SJCRH30 (cell line): ENCODE data around the gene UBXN6. TPM values are rescaled to one million over a fixed set of nuclear protein-coding genes. Genes with fewer than 3 reads are reported as not detected.

Experiments used
- DNase-seq, 2 experiments: peaks; one replicate each; pipeline ENCODE4 v3.0.0-alpha.2; 2015 to 2020
- H3K27ac ChIP-seq: fragments of 250-450 bp; sonication (Bioruptor Pico); 2 replicates; pipeline ENCODE4 v1.5.1; 2020; ENCODE audit warnings: mild to moderate bottlenecking, moderate library complexity
- H3K27me3 ChIP-seq: fragments of 250-450 bp; sonication (Bioruptor Pico); 2 replicates; pipeline ENCODE4 v1.5.1; 2020; ENCODE audit warnings: mild to moderate bottlenecking, moderate library complexity
- H3K36me3 ChIP-seq: fragments of 250-450 bp; sonication (Bioruptor Pico); 2 replicates; pipeline ENCODE4 v1.5.1; 2020; ENCODE audit warnings: mild to moderate bottlenecking, moderate library complexity
- H3K4me1 ChIP-seq: fragments of 250-450 bp; sonication (Bioruptor Pico); 2 replicates; pipeline ENCODE4 v1.5.1; 2020; ENCODE audit warnings: mild to moderate bottlenecking, moderate library complexity
- H3K4me3 ChIP-seq: fragments of 250-450 bp; sonication (Bioruptor Pico); 2 replicates; pipeline ENCODE4 v1.5.1; 2020; ENCODE audit warnings: mild to moderate bottlenecking, moderate library complexity
- H3K9me3 ChIP-seq: fragments of 250-450 bp; sonication (Bioruptor Pico); replicated peaks from 2 replicates; pipeline ENCODE4 v1.5.1; 2020; ENCODE audit warnings: mild to moderate bottlenecking, moderate library complexity
- total RNA-seq: library from RNA; depleted of rRNA; stranded (reverse); fragments of >200 nt; shearing (Covaris generic); gene quantifications from 2 replicates; pipeline ENCODE4 v1.2.3, GENCODE V29; 2014

Gene UBXN6
- total RNA-seq, 1 experiment from 2014 or later, result 37.9 TPM

DNA sequence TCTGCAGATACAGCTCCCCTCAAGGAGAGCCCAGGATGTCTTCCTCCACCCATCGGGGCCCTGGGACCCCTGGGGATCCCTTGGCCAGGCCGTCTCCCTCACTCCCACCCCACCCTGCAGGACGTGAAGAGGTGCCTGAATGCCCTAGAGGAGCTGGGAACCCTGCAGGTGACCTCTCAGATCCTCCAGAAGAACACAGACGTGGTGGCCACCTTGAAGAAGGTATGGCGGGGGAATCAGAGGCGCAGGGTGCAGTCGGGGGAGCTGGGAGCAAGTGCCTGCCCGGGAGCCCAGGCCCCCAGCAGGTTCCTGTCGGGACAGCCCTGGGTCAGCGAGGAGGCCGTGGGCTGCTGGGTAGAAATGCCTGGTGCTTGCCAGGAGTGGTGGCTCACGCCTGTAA is 41.1 kb upstream of the UBXN6 start:
- Histone ChIP-seq H3K27me3 (no peaks in the 10 kb centered on the region), H3K4me1 (peaks cover 12% of the 10 kb centered on the region), H3K36me3 (peaks cover 3% of the 10 kb centered on the region; the same call in 1 of the 2 replicates), H3K9me3 (no peaks in the 10 kb centered on the region), H3K27ac (no peak overlapping the region), H3K4me3 (no peak overlapping the region)
- DNase-seq, result no peak

DNA sequence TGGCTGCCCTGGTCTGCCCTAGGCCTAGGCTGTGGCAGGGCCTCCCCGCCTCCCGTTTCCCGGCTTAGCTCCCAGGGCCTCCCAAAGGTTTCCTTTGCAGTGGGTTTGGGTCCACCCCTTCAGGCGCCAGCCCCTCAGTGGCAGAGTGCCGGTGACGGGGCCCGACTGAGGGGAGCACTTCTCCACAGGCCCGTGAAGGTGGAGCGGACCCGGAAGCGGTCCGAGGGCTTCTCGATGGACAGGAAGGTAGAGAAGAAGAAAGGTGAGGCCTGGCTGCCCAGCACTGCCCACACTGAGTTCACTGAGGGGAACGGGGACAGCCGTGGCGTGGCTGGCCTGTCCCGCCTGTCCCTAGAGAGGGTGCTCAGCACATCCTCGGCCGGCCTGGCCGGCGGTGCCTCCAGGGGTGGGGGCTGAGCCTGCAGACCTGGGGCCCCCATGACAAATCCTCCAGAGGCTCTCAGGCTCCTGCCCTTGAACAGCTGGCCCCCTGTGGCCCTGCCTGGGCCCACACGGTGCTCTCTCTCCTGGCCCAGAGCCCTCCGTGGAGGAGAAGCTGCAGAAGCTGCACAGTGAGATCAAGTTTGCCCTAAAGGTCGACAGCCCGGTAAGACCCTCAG is 40.3 kb upstream of the UBXN6 start:
- H3K4me3 ChIP-seq, result no peak overlapping the region
- H3K36me3 ChIP-seq, result peaks cover 8% of the 10 kb centered on the region
- no peak for DNase-seq
- H3K4me1 ChIP-seq, result peaks cover 6% of the 10 kb centered on the region
- H3K27me3 ChIP-seq, result no peaks in the 10 kb centered on the region
- no peak overlapping the region for H3K27ac ChIP-seq
- H3K9me3 ChIP-seq, result no peaks in the 10 kb centered on the region; the same call in 1 of the 2 replicates

DNA sequence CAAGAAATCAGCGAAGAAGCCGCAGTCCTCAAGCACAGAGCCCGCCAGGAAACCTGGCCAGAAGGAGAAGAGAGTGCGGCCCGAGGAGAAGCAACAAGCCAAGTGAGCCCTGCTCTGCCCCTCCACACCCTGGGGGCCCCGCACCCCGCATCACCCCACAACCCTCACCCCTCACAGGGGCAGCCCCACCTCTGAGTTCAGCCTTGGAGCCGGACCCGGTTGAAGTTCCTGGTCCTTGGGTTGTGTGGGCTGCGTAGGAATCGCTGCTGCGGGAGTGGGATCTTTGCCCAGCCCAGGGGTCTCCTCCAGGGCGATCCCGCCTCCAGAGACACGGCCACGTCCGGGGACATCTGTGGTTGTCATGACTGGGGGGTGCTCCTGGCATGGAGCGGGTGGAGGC is 38.7 kb upstream of the UBXN6 start:
- Histone ChIP-seq H3K36me3 (peaks cover 23% of the 10 kb centered on the region), H3K4me3 (no peak overlapping the region), H3K9me3 (peaks cover 3% of the 10 kb centered on the region; the same call in 1 of the 2 replicates), H3K4me1 (no peaks in the 10 kb centered on the region), H3K27me3 (no peaks in the 10 kb centered on the region), H3K27ac (no peak overlapping the region)
- no peak for DNase-seq

DNA sequence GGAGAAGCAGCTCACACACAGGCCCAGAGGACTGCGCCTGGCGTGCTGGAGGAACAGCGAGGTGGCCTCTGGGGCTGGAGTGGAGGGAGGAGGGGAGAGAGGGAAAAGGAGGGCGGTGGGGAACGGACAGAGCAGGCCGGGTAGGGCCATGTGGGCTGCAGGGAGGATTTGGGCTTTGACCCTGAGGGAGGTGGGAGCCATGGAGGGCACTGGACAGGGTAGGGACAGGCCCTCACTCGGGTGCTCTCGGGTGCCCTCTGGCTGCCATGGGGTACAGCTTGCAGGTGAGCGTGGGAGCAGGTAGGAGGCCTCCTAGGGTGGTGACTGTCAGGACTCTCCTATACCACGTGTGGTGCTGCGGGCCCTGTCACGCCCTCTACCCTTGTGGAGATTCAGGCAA is 37.9 kb upstream of the UBXN6 start:
- no peak for DNase-seq
- H3K9me3 ChIP-seq, result peaks cover 3% of the 10 kb centered on the region; the same call in 1 of the 2 replicates
- peaks cover 25% of the 10 kb centered on the region for H3K36me3 ChIP-seq
- no peaks in the 10 kb centered on the region for H3K4me1 ChIP-seq
- H3K27me3 ChIP-seq, result no peaks in the 10 kb centered on the region
- H3K27ac ChIP-seq, result no peak overlapping the region
- H3K4me3 ChIP-seq, result no peak overlapping the region

DNA sequence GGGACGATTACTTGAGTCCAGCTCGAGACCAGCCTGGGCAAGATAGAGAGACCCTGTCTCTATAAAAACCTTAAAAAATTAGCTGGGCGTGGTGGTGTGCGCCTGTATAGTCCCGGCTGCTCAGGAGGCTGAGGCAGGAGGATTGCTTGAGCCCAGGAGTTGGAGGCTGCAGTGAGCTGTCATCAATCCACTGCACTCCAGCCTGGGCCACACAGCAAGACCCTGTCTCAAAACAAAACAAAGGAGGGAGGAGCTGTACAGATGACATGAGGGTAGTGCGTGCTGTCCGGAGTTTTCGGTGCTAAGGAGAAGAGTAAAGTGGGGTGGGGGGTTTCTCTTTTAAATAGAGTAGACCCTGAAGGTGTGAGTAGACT is 37.1 kb upstream of the UBXN6 start:
- Histone ChIP-seq H3K4me1 (no peaks in the 10 kb centered on the region), H3K27ac (no peak overlapping the region), H3K36me3 (peaks cover 31% of the 10 kb centered on the region), H3K27me3 (no peaks in the 10 kb centered on the region), H3K9me3 (peaks cover 3% of the 10 kb centered on the region; the same call in 1 of the 2 replicates), H3K4me3 (no peak overlapping the region)
- no peak for DNase-seq

DNA sequence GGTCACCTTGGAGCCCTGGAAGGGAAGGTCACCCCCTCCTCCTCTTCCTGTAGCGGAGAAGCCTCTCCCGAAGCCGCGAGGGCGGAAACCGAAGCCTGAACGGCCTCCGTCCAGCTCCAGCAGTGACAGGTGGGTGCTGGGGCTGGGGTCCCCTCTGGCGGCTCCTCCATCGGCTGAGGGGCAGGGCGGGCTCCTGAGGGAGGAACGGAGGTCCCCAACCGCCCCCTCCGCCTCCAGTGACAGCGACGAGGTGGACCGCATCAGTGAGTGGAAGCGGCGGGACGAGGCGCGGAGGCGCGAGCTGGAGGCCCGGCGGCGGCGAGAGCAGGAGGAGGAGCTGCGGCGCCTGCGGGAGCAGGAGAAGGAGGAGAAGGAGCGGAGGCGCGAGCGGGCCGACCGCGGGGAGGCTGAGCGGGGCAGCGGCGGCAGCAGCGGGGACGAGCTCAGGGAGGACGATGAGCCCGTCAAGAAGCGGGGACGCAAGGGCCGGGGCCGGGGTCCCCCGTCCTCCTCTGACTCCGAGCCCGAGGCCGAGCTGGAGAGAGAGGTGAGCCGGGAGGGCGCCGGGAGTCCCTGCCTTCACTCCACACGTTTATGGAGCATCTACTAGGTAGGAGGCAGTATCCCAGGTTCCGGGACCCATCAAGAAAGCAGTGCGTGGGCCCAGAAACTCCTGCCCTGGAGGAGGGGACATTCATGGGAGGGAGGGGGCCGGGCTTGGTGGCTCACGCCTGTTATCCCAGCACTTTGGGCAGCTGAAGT is 36.5 kb upstream of the UBXN6 start:
- Histone ChIP-seq H3K36me3 (peaks cover 35% of the 10 kb centered on the region), H3K4me3 (no peak overlapping the region), H3K9me3 (peaks cover 3% of the 10 kb centered on the region; the same call in 1 of the 2 replicates), H3K27ac (no peak overlapping the region), H3K27me3 (no peaks in the 10 kb centered on the region), H3K4me1 (no peaks in the 10 kb centered on the region)
- DNase-seq, result no peak

DNA sequence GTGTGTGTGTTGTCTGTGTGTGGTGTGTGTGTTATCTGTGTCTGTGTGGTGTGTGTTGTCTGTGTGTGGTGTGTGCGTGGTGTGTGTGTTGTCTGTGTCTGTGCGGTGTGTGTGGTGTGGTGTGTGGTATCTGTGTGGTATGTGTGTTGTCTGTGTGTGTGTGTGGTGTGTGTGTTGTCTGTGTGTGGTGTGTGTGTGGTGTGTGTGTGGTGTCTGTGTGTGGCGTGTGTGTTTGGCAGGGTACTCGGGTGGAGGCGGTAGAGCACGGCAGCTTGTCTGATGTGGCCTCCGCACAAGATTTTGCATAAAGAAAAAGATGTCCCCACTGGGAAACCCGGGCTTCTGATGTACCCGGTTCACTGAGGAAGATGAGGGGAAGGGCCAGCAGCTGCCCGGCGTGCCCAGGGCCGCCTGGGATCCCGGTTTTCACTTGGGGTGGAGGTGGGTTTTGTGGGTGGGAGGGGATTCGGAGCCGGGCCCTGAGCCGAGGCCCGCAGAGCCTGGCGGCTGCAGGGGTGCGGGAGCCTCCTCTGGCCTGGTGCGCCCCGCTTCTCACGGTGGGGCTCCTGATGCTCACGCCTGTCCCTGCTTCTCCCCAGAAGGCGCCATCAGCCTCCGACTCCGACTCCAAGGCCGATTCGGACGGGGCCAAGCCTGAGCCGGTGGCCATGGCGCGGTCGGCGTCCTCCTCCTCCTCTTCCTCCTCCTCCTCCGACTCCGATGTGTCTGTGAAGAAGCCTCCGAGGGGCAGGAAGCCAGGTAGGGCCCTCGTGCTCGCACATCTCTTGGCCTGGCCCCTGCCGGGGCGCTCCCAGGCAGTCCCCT is 35.7 kb upstream of the UBXN6 start:
- peaks cover 3% of the 10 kb centered on the region; the same call in 1 of the 2 replicates for H3K9me3 ChIP-seq
- H3K27ac ChIP-seq, result no peak overlapping the region
- peaks cover 38% of the 10 kb centered on the region for H3K36me3 ChIP-seq
- H3K27me3 ChIP-seq, result no peaks in the 10 kb centered on the region
- H3K4me1 ChIP-seq, result no peaks in the 10 kb centered on the region
- no peak overlapping the region for H3K4me3 ChIP-seq
- DNase-seq, result no peak

DNA sequence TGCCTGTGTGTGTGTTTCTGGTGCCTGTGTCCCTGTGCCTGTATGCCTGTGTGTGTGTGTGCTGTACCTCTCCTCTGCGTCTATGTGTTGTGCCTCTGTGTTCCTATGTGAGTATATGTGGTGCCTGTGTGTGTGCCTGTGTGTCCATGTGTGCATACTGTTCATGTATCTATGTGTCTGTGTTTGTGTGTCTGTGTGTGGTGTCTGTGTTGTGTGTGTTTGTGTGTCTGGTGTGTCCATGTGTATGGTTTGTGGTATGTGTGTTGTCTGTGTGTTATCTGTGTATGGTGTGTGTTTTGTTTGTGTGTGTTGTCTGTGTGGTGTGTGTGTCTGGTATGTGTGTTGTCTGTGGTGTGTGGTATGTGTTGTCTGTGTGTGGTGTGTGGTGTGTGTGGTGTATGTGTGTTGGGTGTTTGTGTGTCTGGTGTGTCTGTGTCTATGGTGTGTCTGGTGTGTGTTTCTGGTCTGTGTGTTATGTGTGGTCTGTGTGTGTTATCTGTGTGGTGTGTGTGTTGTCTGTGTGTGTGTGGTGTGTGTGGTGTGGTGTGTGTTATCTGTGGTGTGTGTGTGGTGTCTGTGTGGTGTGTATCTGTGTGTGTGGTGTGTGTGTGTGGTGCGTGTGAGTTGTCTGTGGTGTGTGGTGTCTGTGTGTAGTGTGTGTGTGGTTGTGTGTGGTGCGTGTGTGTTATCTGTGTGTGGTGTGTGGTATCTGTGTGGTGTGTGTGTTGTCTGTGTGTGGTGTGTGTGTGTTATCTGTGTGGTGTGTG is 34.9 kb upstream of the UBXN6 start:
- H3K36me3 ChIP-seq, result peaks cover 39% of the 10 kb centered on the region
- peaks cover 3% of the 10 kb centered on the region; the same call in 1 of the 2 replicates for H3K9me3 ChIP-seq
- H3K27me3 ChIP-seq, result no peaks in the 10 kb centered on the region
- no peak for DNase-seq
- H3K4me1 ChIP-seq, result no peaks in the 10 kb centered on the region
- no peak overlapping the region for H3K4me3 ChIP-seq
- no peak overlapping the region for H3K27ac ChIP-seq

DNA sequence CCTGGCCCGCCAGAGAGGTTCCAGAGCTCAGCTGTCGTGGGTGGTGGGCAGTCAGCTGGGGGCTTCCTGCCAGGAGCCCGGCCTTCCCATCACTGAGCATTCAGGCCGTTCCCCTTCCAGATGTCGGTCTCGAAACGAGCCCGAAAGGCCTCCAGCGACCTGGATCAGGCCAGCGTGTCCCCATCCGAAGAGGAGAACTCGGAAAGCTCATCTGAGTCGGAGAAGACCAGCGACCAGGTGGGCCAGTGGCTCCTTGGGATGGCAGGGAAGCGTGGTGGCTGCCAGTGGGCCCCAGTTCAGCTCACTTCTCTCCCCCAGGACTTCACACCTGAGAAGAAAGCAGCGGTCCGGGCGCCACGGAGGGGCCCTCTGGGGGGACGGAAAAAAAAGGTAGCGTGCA is 33.9 kb upstream of the UBXN6 start:
- Histone ChIP-seq H3K9me3 (peaks cover 3% of the 10 kb centered on the region; the same call in 1 of the 2 replicates), H3K27ac (no peak overlapping the region), H3K27me3 (no peaks in the 10 kb centered on the region), H3K36me3 (peaks cover 36% of the 10 kb centered on the region), H3K4me1 (no peaks in the 10 kb centered on the region), H3K4me3 (no peak overlapping the region)
- DNase-seq, result no peak

DNA sequence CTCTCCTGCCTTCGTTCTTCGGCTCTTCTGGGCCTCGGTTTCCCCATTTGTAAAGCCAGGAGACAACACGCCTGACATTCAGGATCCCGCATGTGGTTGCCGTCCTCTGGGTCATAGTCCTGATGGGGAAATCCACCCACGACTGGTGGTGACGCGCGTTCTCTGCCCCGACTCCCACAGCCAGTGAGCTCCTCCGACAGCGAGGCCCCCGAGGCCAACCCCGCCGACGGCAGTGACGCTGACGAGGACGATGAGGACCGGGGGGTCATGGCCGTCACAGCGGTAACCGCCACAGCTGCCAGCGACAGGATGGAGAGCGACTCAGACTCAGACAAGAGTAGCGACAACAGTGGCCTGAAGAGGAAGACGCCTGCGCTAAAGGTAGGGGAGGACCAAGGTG is 30.9 kb upstream of the UBXN6 start:
- Histone ChIP-seq H3K4me1 (no peaks in the 10 kb centered on the region), H3K36me3 (peaks cover 36% of the 10 kb centered on the region), H3K27me3 (no peaks in the 10 kb centered on the region), H3K27ac (no peak overlapping the region), H3K4me3 (no peak overlapping the region), H3K9me3 (peaks cover 3% of the 10 kb centered on the region; the same call in 1 of the 2 replicates)
- DNase-seq, result no peak

DNA sequence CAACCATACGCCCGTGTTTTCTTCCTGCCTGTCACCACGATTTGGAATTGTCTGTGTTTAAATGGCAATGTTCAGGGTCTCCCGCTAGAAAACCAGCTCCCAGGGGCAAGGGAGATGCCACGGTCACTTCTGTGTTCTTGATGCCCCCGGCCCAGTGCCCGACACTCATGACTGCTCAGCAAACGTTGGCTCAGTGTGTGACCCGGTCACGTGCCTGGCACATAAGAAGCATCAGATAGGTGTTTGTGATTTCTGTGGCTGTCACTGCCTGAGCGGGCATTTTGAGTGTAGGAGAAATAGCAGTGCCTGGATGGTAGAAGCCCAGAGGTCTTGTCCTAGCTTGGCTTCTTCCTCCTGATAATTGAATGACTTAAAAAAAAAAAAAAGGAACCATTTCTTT is 30.0 kb upstream of the UBXN6 start:
- peaks cover 28% of the 10 kb centered on the region for H3K36me3 ChIP-seq

DNA sequence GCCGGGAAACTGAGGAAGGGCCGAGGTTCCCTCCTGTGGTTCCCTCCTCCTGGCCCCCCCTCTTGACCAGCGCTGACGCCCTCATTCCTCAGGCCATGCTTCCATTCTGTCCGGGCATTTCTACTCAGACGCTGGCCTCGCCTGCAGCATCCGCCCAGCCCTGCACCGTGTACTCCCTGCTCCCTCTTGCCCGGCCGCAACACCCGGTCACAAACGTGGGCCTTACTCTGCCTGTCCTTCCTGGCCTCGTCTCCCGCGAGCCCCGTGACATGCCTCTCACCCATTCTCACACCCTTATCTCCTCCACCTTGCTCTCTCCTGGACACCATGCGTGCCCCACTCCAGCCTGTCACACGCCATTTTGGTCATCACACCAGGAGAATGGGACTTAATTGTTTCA is 25.8 kb upstream of the UBXN6 start:
- no peak for DNase-seq
- Histone ChIP-seq H3K36me3 (peaks cover 1% of the 10 kb centered on the region; the same call in 1 of the 2 replicates), H3K4me1 (no peaks in the 10 kb centered on the region), H3K9me3 (no peaks in the 10 kb centered on the region), H3K4me3 (no peak overlapping the region), H3K27me3 (no peaks in the 10 kb centered on the region), H3K27ac (no peak overlapping the region)

More for the DNA sequence above, 30.0 kb upstream of the UBXN6 start:
- H3K4me3 ChIP-seq, result no peak overlapping the region
- H3K27ac ChIP-seq, result no peak overlapping the region
- H3K4me1 ChIP-seq, result no peaks in the 10 kb centered on the region
- H3K9me3 ChIP-seq, result peaks cover 3% of the 10 kb centered on the region; the same call in 1 of the 2 replicates
- DNase-seq, result no peak
- H3K27me3 ChIP-seq, result no peaks in the 10 kb centered on the region

DNA sequence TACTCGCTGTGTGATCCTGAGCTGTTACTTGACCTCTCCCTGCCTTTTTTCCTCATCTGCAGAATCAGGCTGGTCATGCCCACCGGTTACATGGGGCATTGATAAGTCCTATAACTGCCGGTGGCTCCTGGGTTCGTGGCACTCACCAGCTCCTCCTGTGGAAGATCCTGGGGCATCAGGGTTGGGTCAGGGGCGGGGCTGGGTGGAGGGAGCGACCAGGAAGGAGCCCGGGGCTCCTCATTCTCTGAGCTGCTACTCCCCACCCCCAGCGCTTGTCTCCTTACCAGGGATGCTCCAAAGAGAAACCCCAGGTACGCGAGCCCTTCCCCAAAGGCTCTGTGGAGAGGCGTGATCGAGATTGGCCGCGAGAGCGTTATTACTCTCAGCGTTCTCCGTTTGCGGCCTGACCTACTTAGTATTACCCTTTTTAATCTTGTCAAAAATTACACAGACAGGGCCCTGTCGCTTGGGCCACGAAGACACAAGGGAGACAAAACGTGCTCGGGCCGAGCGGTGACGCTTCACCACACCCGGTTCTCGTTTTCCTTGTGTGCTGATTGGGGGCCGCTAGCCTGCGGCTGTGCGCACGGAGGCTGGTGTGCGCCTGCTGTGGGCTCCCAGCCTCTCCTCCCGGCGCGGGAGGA is 25.2 kb upstream of the UBXN6 start:
- Histone ChIP-seq H3K9me3 (no peaks in the 10 kb centered on the region), H3K4me1 (no peaks in the 10 kb centered on the region), H3K36me3 (no peaks in the 10 kb centered on the region; the same call in 1 of the 2 replicates), H3K4me3 (no peak overlapping the region), H3K27ac (no peak overlapping the region), H3K27me3 (no peaks in the 10 kb centered on the region)
- DNase-seq, result no peak
